Right lobe of liver (tissue), 4 donors: Measurements from ENCODE around the gene GALNT16.

Experiments
- CTCF ChIP-seq, 4 donors: fragments of 200-600 bp in 3 of 4; fragments of 450-650 bp in 1 of 4; IDR thresholded peaks; one replicate each; pipeline versions ENCODE4 v1.5.1 to v1.8.0; 2016 to 2022; ENCODE audit warnings: antibody characterized with exemption in 4 of 4, mild to moderate bottlenecking in 2 of 4
- POLR2A ChIP-seq: fragments of 450-650 bp; IDR thresholded peaks from one replicate; pipeline ENCODE4 v1.6.1; 2017; ENCODE audit warnings: antibody characterized with exemption, mild to moderate bottlenecking
- donor health status: DM: no; HTN: no; CAD: no.
- donor health status: DM: no; HTN: no; CAD: no.
- donor health status: DM: no; HTN: yes; CAD: no.

- TF ChIP-seq CTCF (IDR thresholded peaks at IDR 0.05) (no peak), POLR2A (no peak)
Measured at GRCh38 chr14:69313176-69313575, 53.2 kb downstream of the GALNT16 start.
